Measurements from ENCODE around the gene CPEB1.

DNA sequence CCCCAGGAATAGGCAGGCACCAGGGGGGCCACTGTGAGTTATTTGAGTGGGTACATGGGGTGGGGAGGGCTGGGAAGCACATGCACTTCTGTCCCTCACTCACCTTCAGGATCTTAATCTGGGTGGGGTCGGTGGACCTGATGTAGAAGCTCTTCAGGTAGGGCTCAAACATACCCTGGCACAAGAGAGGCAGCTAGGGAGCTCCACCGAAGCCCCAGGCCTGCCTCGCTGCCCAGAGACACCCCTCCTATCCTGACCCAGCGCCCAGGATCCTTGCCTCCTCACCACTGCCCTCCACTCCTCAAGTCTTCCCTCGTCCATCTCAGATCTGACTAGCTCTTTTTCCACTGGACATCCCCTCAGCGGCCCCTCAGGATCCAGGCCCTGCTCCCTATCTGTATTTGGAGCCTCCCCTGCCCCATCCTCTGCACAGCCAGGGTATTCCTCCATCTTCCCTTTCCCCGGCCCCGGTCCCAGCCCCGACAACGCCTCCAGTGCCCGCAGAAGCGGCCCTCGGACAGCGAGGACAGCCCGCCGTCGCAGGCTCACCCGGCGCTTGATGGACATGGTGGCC is 32.5 kb upstream of the CPEB1 start:
- TF ChIP-seq, protein P1, sequence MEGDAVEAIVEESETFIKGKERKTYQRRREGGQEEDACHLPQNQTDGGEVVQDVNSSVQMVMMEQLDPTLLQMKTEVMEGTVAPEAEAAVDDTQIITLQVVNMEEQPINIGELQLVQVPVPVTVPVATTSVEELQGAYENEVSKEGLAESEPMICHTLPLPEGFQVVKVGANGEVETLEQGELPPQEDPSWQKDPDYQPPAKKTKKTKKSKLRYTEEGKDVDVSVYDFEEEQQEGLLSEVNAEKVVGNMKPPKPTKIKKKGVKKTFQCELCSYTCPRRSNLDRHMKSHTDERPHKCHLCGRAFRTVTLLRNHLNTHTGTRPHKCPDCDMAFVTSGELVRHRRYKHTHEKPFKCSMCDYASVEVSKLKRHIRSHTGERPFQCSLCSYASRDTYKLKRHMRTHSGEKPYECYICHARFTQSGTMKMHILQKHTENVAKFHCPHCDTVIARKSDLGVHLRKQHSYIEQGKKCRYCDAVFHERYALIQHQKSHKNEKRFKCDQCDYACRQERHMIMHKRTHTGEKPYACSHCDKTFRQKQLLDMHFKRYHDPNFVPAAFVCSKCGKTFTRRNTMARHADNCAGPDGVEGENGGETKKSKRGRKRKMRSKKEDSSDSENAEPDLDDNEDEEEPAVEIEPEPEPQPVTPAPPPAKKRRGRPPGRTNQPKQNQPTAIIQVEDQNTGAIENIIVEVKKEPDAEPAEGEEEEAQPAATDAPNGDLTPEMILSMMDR (IDR thresholded peaks at IDR 0.05): no peak
- no peak for TF ChIP-seq EZH2 (IDR thresholded peaks at IDR 0.05; ENCODE audit: borderline replicate concordance, insufficient read depth, low read depth, low read length, poor library complexity, severe bottlenecking)

All from B cell (primary cell).